HUES6 (cell line): ENCODE measurements around the gene RPN2.

Experiments used
- H3K27ac ChIP-seq: 2 replicates; pipeline ENCODE4 v1.7.0; 2013; ENCODE audit warnings: low read depth, mild to moderate bottlenecking, low read length, inconsistent platforms
- H3K27me3 ChIP-seq: 2 replicates; pipeline ENCODE4 v1.6.1; 2013; ENCODE audit warnings: low read length; ENCODE audit not compliant: control insufficient read depth, insufficient read depth
- H3K36me3 ChIP-seq: 2 replicates; pipeline ENCODE4 v1.6.1; 2013; ENCODE audit warnings: low read length; ENCODE audit not compliant: control insufficient read depth, insufficient read depth
- H3K4me1 ChIP-seq: 2 replicates; pipeline ENCODE4 v1.6.1; 2013; ENCODE audit warnings: low read length; ENCODE audit not compliant: control insufficient read depth, insufficient read depth
- H3K4me3 ChIP-seq: 2 replicates; pipeline ENCODE4 v1.5.1; 2013; ENCODE audit warnings: low read depth, low read length
- H3K9ac ChIP-seq: one replicate; pipeline ENCODE4 v1.6.1; 2013; ENCODE audit warnings: mild to moderate bottlenecking, low read length
- H3K9me3 ChIP-seq: 2 replicates; pipeline ENCODE4 v1.6.1; 2013; ENCODE audit warnings: low read depth, low read length; ENCODE audit not compliant: control insufficient read depth, insufficient read depth

RPN2 gene

DNA sequence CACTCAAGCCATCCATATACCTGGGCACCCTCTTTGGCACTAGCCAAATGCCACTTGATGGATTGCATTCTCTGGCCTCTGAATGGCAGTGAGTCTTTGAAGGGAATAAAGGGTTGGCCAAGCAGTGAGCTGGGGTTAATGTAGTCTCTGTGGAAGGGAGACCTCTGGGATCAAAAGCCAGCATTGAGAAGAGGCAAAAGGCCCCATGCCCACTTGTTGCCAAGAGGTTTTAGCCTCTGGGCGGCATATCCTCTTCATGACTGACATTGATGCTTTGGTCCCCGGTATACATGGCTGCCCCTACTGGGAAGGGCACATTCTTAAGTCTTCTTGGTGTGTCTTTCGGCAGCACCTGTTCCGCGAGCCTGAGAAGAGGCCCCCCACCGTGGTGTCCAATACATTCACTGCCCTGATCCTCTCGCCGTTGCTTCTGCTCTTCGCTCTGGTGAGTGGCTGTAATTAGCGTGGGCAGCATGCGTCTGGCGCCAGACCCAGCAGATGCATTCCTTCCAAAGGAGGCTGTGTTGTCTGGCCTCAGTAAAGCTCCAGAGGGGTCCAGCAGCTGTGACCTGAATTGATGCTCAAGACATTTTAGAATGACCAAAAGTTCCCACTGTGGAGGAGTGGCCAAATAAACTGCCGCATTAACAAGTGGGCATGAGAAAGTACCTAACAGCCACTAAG, 53.0 kb downstream of the RPN2 start:
- peaks cover 36% of the 10 kb centered on the region for H3K4me1 ChIP-seq
- H3K9me3 ChIP-seq, result no peaks in the 10 kb centered on the region
- H3K4me3 ChIP-seq, result no peak overlapping the region
- no peak overlapping the region for H3K9ac ChIP-seq
- H3K27me3 ChIP-seq, result no peaks in the 10 kb centered on the region
- H3K27ac ChIP-seq, result no peak overlapping the region
- H3K36me3 ChIP-seq, result peaks cover 97% of the 10 kb centered on the region

DNA sequence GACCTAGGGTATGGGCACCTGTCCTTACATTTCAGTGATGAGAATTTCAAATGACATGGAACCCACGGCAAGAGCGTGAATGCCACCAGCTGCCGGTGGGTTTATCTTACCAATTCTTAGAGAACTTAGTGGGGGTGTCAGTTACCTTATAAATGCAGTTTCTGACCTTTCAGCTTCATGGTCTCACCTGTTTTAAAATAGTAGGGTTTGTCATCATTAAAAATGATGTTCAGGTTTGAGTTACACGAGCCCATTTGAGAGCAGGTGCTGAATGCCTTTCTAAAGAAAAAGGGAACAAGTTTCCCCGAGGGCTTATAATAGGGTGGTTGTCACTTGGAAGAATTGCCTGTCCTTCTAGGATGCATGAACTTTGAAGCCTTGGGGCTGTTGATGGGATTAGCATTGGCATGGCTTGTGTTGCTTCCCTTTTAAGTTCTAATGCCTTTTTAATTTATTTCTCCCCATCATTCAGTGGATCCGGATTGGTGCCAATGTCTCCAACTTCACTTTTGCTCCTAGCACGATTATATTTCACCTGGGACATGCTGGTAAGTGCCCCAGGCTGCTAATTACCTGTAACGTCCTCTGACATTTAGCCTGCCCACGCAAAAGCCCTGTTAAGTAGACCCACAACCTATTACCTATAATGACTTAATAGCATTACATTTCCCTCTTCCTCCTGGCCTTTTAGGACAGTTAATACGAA, 54.6 kb downstream of the RPN2 start:
- no peaks in the 10 kb centered on the region for H3K27me3 ChIP-seq
- no peak overlapping the region for H3K27ac ChIP-seq
- no peak overlapping the region for H3K9ac ChIP-seq
- H3K36me3 ChIP-seq, result peaks cover 97% of the 10 kb centered on the region
- no peak overlapping the region for H3K4me3 ChIP-seq
- H3K4me1 ChIP-seq, result peaks cover 25% of the 10 kb centered on the region
- H3K9me3 ChIP-seq, result no peaks in the 10 kb centered on the region

DNA sequence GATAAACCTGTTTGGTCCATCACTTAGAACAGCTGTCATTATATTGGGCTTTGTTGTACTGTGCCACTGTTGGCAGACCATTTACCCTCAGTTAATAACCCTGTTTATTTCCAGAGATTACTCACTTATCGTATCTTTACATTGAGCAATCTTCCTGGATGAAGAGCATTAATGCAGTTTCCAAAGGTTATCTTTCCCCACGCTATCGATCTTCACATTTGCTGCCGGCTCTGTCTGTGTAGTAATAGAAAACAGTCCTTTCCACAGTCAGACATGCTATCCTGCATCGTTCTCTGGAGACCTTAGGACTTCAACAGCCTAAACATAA, 55.1 kb downstream of the RPN2 start:
- Histone ChIP-seq H3K9me3 (no peaks in the 10 kb centered on the region), H3K27ac (no peak overlapping the region), H3K36me3 (peaks cover 97% of the 10 kb centered on the region), H3K4me3 (no peak overlapping the region), H3K4me1 (peaks cover 20% of the 10 kb centered on the region), H3K9ac (no peak overlapping the region), H3K27me3 (no peaks in the 10 kb centered on the region)

DNA sequence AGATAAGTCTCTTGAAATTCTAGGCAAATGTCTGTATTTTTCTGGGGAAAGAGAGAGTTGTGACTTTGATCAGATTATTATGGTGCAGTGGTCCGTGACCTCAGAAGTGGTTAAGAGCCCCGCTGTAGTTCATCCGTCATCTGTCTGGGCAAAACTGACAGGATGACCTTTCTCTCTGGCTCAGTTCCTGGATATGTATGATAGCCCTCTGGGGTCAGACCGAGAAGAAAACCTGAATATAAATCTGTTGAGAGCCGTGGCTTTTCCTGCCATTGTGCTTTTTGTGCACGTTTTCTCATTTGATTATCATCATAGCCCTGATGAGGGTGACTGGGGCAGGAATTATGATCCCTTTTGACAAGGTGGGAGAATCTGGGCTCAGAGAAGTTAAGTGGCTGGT, 55.9 kb downstream of the RPN2 start:
- peaks cover 98% of the 10 kb centered on the region for H3K36me3 ChIP-seq
- H3K9ac ChIP-seq, result no peak overlapping the region
- H3K4me3 ChIP-seq, result no peak overlapping the region
- H3K4me1 ChIP-seq, result peaks cover 12% of the 10 kb centered on the region
- no peaks in the 10 kb centered on the region for H3K27me3 ChIP-seq
- no peak overlapping the region for H3K27ac ChIP-seq
- H3K9me3 ChIP-seq, result no peaks in the 10 kb centered on the region

DNA sequence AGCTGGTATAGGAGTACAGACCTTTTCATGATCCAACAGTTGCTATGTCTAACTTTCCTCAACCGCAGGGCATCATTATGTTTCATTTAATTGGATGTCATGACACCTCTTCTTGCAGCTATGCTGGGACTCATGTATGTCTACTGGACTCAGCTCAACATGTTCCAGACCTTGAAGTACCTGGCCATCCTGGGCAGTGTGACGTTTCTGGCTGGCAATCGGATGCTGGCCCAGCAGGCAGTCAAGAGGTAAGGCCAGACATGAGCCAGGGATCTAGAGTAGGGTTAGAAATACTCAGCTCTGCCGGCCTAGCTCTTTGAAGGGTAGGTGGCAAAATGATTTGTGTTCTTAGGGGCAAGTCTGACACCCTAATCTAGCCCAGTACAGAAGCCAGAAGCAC, 57.3 kb downstream of the RPN2 start:
- Histone ChIP-seq H3K9ac (no peak overlapping the region), H3K4me1 (no peaks in the 10 kb centered on the region), H3K27me3 (no peaks in the 10 kb centered on the region), H3K27ac (no peak overlapping the region), H3K9me3 (no peaks in the 10 kb centered on the region), H3K4me3 (no peak overlapping the region), H3K36me3 (peaks cover 98% of the 10 kb centered on the region)

DNA sequence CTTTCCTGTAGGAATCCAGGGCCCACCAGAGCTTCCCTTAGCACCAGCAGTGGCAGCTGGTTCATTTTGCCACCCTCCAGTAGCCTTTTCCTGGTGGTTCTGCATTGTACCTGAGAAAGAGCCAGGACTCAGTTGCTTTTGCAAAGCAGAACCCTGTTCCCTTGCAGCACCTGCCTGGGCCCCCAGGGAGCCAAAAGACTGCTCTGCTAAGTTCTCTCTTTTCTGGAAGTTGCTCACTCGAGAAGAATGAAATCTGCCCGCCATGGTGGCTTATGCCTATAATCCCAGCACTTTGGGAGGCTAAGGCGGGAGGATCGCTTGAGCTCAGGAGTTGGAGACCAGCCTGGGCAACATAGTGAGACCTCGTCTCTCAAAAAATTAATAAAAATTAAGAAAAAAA, 58.5 kb downstream of the RPN2 start:
- no peaks in the 10 kb centered on the region for H3K9me3 ChIP-seq
- peaks cover 98% of the 10 kb centered on the region for H3K36me3 ChIP-seq
- H3K4me3 ChIP-seq, result no peak overlapping the region
- no peaks in the 10 kb centered on the region for H3K27me3 ChIP-seq
- H3K4me1 ChIP-seq, result no peaks in the 10 kb centered on the region
- H3K27ac ChIP-seq, result no peak overlapping the region
- no peak overlapping the region for H3K9ac ChIP-seq

DNA sequence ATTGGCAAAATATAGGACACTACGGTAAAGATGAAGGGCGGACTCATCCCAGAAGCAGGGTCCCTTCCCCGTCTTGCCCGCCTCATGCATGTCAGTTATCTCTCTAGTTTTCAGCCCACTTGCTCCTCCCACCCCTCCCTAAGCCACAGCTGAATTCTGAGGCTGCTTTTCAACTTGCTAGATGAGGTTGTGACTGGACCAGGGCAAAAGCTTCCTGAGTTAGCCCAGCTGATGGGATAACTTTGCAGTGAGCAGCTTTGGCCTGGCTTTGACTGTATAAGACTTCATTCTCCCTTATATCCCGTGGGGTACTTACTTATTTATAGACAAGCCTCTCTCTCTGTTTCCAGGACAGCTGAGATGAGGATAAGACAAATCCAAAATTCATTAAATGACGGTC, 59.3 kb downstream of the RPN2 start:
- H3K27ac ChIP-seq, result no peak overlapping the region
- H3K4me3 ChIP-seq, result no peak overlapping the region
- H3K9me3 ChIP-seq, result no peaks in the 10 kb centered on the region
- H3K4me1 ChIP-seq, result no peaks in the 10 kb centered on the region
- H3K27me3 ChIP-seq, result no peaks in the 10 kb centered on the region
- no peak overlapping the region for H3K9ac ChIP-seq
- H3K36me3 ChIP-seq, result peaks cover 97% of the 10 kb centered on the region

DNA sequence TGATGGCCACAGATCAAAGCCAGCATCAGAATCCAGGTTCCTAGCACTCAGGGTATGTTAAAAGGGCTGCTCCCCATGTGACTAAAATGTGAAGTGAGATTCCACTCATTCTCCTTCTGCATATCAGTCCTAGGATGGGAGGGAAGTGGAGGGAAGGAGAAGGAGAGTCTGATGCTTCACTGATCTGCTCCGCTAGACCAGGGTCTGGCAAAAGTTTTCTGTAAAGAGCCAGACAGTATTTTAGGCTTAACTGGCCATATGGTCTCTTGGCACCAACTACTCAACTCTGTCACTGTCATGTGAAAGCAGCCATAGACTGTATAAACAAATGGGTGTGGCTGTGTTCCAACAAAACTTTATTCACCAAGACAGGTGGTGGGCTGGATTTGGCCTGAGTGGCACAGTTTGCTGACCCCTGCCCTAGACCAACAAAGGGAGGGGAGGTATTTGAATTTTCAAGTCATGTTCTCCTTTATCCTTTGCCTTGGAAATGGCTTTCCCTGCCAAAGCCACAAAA, 59.9 kb downstream of the RPN2 start:
- Histone ChIP-seq H3K36me3 (peaks cover 97% of the 10 kb centered on the region), H3K9ac (no peak overlapping the region), H3K4me1 (no peaks in the 10 kb centered on the region), H3K4me3 (no peak overlapping the region), H3K27me3 (no peaks in the 10 kb centered on the region), H3K27ac (no peak overlapping the region), H3K9me3 (no peaks in the 10 kb centered on the region)

DNA sequence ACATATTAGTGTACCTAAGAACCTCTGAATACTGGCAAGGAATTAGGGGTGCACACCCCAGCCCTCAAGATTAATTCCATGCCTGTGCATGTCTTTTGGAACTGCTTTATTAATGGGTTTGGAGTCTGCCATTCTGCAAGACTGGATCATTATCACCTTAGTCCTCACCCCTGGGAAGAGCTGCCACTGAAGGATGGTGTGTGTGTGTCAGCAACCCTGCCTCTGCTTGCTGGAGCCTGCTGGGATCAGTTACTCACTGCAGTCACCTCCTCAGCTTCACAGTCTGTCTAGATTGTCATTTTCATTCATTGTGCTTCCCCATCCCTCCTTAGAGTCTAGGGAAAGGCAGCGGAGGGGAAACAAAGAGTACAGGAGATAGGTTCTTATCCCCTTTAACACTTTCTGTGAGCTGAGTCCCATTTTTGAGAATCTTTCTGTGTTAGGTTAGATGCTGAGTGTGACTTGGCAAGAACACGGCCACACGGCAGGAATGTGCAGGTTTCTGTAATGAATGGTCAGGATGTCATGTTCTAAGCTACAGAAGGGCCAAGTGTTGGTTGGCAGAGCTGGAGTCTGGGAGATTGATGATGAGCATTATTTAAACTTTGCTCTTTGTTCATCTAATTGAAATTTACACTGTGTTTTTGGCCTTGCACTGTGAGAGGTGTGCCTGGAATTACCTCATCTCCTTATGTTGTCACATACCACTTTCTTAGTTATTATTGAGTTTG, 61.4 kb downstream of the RPN2 start:
- Histone ChIP-seq H3K4me1 (no peaks in the 10 kb centered on the region; the same call in 1 of the 2 replicates), H3K9me3 (no peaks in the 10 kb centered on the region), H3K9ac (no peak overlapping the region), H3K36me3 (peaks cover 86% of the 10 kb centered on the region), H3K27ac (no peak overlapping the region), H3K4me3 (no peak overlapping the region), H3K27me3 (no peaks in the 10 kb centered on the region)

DNA sequence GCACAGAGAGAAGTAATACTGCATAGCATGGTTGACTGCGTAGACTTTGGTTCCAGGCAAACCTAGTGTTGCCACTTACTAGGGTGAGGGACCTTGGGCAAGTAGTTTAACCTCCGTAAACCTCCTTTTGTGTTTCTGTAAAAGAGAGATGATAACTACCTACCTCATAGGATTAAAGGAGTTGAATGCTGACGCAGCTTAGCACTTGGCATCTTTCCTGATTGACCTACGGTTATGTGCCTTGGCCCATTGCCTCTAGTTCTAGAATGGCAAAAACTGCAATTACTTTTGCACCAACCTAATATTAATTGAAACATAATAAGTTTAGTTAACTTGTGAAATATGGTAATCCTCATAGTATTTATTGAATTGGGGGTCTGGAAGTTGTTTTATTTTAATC, 63.4 kb downstream of the RPN2 start:
- Histone ChIP-seq H3K27me3 (no peaks in the 10 kb centered on the region), H3K27ac (no peak overlapping the region), H3K4me1 (no peaks in the 10 kb centered on the region; the same call in 1 of the 2 replicates), H3K36me3 (peaks cover 67% of the 10 kb centered on the region), H3K9me3 (no peaks in the 10 kb centered on the region), H3K4me3 (no peak overlapping the region), H3K9ac (no peak overlapping the region)
